VCaP (cell line): ENCODE data around the gene VEPH1.

Experiments
- H3K27ac ChIP-seq: fragments of 450-650 bp; 2 replicates; pipeline ENCODE4 v1.5.1; 2017
- CTCF ChIP-seq: fragments of 450-650 bp; conservative IDR thresholded peaks from 2 replicates; pipeline ENCODE4 v1.5.1; 2017; ENCODE audit warnings: mild to moderate bottlenecking, moderate library complexity

Gene VEPH1

DNA sequence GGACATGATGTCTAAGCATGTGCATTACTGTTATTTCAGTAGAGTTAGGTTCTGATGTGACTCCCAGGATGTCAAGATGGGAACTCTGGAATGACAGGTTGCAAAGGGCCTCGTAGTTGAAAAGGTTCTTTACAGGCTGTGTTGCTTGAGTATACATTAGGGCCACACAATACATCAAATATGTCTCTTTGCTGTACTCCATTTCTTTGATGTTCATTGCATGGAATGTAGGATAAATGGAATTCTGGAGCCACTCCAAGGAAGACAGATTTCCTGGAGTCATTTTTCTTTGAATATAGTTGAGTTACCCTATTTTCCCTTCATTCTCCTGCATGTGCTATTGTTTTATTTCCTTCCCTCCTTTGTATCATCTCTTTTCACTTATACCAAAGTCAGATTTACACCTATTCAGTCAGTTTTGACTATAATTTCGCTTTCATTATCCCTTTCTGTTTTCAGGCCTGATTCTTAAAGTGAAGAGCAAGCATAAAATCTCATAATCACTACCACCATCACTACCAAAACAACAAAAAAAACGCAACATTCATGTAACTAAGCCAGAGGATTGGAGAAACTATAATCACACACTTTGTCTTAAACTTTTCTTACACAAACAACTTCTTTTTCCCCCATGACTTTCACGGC lies 127.8 kb downstream of the VEPH1 start:
- TF ChIP-seq CTCF, result no peak
- H3K27ac ChIP-seq, result no peak overlapping the region

GRCh38 chr3:157374933-157375332 lies 128.3 kb downstream of the VEPH1 start:
- H3K27ac ChIP-seq, result no peak overlapping the region
- no peak for TF ChIP-seq CTCF

GRCh38 chr3:157373783-157374182 lies 129.4 kb downstream of the VEPH1 start:
- no peak overlapping the region for H3K27ac ChIP-seq
- no peak for TF ChIP-seq CTCF

DNA sequence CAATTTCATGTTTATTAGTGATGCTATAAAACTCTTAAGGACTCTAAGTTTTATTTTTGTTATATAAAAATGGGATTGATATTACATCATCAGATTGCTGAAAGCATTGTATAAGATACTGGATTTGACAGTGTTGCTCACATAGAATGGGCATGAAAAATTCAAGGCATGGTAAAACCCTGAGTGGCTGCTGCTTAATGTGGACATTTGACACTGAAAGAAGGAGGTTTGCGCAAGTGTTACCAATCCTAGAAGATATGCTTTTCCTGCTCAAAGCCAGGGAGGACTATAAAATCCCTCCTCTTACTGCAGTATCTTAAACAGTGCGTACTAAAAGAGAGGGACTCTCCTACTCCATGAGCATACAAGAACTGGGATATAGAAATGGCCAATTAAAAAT lies 132.3 kb downstream of the VEPH1 start:
- no peak for TF ChIP-seq CTCF
- peak overlapping the region; percentile 85 for H3K27ac ChIP-seq

DNA sequence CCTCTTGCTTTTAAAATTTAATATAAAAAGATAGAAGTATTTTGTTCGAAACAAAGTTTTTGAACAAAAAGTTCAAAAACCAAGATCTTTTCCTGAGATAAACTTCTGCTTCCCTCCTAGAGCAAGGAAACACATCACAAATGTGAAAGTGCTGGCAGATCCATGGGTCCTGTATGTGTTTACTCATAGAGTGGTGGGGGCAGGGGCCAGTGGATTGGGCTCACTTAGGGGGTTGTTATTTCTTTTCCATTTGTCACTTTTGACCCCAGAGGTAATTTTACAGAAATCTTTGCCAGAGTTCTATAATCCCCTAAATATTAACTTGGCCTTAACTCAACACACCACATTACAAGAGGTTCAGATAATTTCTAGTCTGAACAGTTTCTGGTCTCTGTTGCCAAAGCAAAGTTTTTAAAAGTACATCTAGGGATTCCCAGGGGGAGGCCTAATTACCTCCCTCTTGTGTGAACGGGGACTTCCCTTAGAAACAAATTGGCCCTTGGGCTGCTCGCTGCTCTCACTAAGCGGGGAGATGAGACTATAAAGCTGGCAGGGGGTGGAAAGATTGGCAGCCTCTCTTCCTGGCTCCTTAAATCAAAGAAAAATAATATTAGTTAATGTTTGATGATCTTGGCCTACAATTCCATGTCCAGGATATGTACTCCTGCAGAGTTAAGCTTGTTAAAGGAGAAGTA lies 133.3 kb downstream of the VEPH1 start:
- TF ChIP-seq CTCF, result no peak
- H3K27ac ChIP-seq, result peak overlapping the region; percentile 85

GRCh38 chr3:157368171-157368570 lies 135.0 kb downstream of the VEPH1 start:
- TF ChIP-seq CTCF, result no peak

GRCh38 chr3:157363393-157363792 lies 139.8 kb downstream of the VEPH1 start:
- TF ChIP-seq CTCF, result no peak
- H3K27ac ChIP-seq, result no peak overlapping the region

More at GRCh38 chr3:157368171-157368570, 135.0 kb downstream of the VEPH1 start:
- H3K27ac ChIP-seq, result peak overlapping the region; percentile 85
